AG10803 (cell line): Measurements from ENCODE around the gene MCF2L2.

Source experiments
- DNase-seq: peaks from one replicate; pipeline ENCODE4 v3.0.0; 2010; ENCODE audit warnings: low read depth
- H3K4me3 ChIP-seq: 2 replicates; pipeline ENCODE4 v1.5.1; 2011; ENCODE audit warnings: mild to moderate bottlenecking, low read length, control low read depth
- CTCF ChIP-seq: conservative IDR thresholded peaks from 2 replicates; pipeline ENCODE4 v1.5.1; 2011; ENCODE audit warnings: mild to moderate bottlenecking, low read length, control low read depth, inconsistent platforms

MCF2L2 gene

GRCh38 chr3:183210341-183210740 is 218.1 kb downstream of the MCF2L2 start:
- DNase-seq: no peak
- no peak for TF ChIP-seq CTCF
- H3K4me3 ChIP-seq: no peak overlapping the region

- DNase-seq: no peak
- H3K4me3 ChIP-seq: no peak overlapping the region
Measured at GRCh38 chr3:183208800-183209199, 219.6 kb downstream of the MCF2L2 start.

GRCh38 chr3:183208260-183208659 is 220.2 kb downstream of the MCF2L2 start:
- H3K4me3 ChIP-seq: no peak overlapping the region
- no peak for DNase-seq

More at GRCh38 chr3:183208800-183209199, 219.6 kb downstream of the MCF2L2 start:
- no peak for TF ChIP-seq CTCF

GRCh38 chr3:183203670-183204069 is 224.7 kb downstream of the MCF2L2 start:
- H3K4me3 ChIP-seq: no peak overlapping the region
- no peak for TF ChIP-seq CTCF
- DNase-seq: no peak

More at GRCh38 chr3:183208260-183208659, 220.2 kb downstream of the MCF2L2 start:
- no peak for TF ChIP-seq CTCF

GRCh38 chr3:183202004-183202722 is 226.3 kb downstream of the MCF2L2 start:
- H3K4me3 ChIP-seq: no peak overlapping the region
- TF ChIP-seq CTCF: no peak
- no peak for DNase-seq

GRCh38 chr3:183198939-183199338 is 229.5 kb downstream of the MCF2L2 start:
- no peak for TF ChIP-seq CTCF
- DNase-seq: no peak
- H3K4me3 ChIP-seq: no peak overlapping the region

GRCh38 chr3:183197734-183198133 is 230.7 kb downstream of the MCF2L2 start:
- TF ChIP-seq CTCF: no peak
- no peak for DNase-seq

More at GRCh38 chr3:183197734-183198133, 230.7 kb downstream of the MCF2L2 start:
- H3K4me3 ChIP-seq: no peak overlapping the region
